Spleen (tissue), 7 donors: ENCODE results near the gene KCNMB1.

Experiments used
- POLR2A ChIP-seq, 3 donors: fragments of 450-650 bp; IDR thresholded peaks; one replicate each; pipeline ENCODE4 v1.5.1; 2017; ENCODE audit warnings: antibody characterized with exemption in 3 of 3, mild to moderate bottlenecking in 1 of 3
- TF ChIP-seq, protein P1 (sequence below), 11 experiments: fragments of 200-600 bp in 7 of 11; fragments of 450-650 bp in 4 of 11; sonication (generic) in 4 of 11; IDR thresholded peaks in 8 of 11; conservative IDR thresholded peaks in 3 of 11; 1 replicate in 7 of 11; 2 replicates in 4 of 11; pipeline versions ENCODE4 v1.4.0 to v1.8.0; 2016 to 2021; ENCODE audit warnings: antibody characterized with exemption in 11 of 11, inconsistent platforms in 4 of 11, mild to moderate bottlenecking in 1 of 11
- donor health status: DM: no; HTN: no; CAD: no; lungs with moderate emphysema.
- donor health status: DM: no; HTN: no; CAD: no.
- donor health status: DM: no; HTN: no; CAD: no.

DNA sequence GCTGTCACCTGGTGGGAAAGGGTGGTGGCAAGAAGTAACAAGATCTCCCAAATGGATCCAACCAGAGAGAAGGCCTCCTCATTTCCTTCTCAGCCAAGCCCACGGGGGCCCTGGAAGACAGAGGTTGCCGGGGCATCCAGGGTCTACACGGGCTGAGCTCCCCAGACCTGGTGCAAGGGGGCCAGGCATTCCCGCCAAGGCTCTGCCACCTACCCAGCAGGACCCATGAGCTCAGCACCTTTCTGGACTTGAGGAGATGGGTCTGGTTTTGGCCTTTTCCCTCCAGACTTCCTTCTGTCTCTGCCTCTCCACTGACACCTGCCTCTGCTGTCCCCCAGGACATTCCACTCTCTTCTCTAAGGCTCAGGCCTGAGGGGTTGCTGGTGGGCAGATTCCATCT is 42.4 kb upstream of the KCNMB1 start:
- TF ChIP-seq, protein P1, sequence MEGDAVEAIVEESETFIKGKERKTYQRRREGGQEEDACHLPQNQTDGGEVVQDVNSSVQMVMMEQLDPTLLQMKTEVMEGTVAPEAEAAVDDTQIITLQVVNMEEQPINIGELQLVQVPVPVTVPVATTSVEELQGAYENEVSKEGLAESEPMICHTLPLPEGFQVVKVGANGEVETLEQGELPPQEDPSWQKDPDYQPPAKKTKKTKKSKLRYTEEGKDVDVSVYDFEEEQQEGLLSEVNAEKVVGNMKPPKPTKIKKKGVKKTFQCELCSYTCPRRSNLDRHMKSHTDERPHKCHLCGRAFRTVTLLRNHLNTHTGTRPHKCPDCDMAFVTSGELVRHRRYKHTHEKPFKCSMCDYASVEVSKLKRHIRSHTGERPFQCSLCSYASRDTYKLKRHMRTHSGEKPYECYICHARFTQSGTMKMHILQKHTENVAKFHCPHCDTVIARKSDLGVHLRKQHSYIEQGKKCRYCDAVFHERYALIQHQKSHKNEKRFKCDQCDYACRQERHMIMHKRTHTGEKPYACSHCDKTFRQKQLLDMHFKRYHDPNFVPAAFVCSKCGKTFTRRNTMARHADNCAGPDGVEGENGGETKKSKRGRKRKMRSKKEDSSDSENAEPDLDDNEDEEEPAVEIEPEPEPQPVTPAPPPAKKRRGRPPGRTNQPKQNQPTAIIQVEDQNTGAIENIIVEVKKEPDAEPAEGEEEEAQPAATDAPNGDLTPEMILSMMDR (IDR thresholded peaks at IDR 0.05 in 8 of 11, conservative IDR thresholded peaks at IDR 0.05 in 3 of 11), result no peak
- no peak for TF ChIP-seq POLR2A (IDR thresholded peaks at IDR 0.05)
